Fibroblast of skin of scalp (primary cell): ENCODE measurements around the gene MTCL3.

Experiments used
- DNase-seq: peaks from one replicate; pipeline ENCODE4 v3.0.0-alpha.2; 2013

Gene MTCL3

GRCh38 chr6:127518710-127519468, at the start of gene MTCL3:
MTCL3 (minus strand) TSS chr6:127519335.
- peak; percentile 67 for DNase-seq

DNA sequence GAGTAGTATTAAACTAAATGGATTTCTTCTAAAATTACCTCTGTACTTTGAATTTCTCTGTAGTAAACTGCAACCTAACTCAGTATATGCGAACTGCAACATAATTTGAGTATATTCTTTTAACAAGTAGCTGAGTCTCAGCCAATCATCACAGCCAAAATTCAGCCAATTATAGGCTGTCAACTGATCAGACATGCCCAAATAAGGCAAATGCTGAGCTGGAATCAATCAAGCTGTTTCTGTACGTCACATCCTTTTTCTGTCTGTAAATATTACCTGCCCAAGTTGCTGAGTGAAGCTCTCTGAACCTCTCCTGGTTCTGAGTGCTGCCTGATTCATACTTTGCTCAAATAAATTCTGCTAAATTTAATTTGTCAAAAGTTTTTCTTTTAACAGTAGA, 48.3 kb upstream of the MTCL3 start:
- DNase-seq: no peak

DNA sequence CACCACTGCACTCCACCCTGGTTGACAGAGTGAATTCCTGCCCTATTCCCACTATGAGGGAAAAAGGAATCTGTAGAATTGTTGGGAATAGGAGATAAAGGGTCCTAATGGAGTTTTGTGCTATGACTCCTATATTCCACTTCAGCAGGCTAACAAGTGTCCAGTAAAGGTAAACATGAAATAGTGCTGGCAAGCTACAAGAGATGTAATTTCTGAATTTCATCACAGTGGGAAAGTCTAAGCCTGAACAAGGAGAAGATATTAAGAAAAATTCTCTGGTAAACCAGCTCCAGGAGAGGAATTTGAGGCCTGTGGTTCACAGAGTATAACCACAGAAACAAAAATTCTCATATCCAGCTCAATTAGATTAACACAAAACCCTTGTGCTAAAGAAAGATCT, 47.5 kb upstream of the MTCL3 start:
- peak; percentile 47 for DNase-seq

- no peak for DNase-seq
Measured at GRCh38 chr6:127566119-127566518, 47.0 kb upstream of the MTCL3 start.

DNA sequence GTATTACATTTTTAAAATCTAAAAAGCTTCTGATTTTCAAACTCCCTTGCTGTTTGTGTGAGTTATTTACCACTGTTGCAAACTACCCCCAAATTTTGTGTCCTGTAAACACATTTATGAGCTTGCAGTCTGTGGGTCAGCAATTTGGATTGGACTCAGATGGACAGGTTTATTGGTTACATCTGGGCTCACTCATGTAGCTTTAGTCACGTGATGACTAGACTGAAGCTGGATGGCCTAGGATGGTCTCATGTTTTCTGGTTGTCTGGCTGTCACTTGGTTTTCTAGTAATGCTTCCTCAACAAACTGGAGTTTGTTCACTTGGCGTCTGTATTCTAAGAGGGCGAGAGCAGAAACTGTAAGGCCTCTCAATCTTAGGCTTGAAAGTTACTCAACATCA, 45.6 kb upstream of the MTCL3 start:
- DNase-seq: no peak

- DNase-seq: peak; percentile 19
Measured at GRCh38 chr6:127561660-127562059, 42.5 kb upstream of the MTCL3 start.

DNA sequence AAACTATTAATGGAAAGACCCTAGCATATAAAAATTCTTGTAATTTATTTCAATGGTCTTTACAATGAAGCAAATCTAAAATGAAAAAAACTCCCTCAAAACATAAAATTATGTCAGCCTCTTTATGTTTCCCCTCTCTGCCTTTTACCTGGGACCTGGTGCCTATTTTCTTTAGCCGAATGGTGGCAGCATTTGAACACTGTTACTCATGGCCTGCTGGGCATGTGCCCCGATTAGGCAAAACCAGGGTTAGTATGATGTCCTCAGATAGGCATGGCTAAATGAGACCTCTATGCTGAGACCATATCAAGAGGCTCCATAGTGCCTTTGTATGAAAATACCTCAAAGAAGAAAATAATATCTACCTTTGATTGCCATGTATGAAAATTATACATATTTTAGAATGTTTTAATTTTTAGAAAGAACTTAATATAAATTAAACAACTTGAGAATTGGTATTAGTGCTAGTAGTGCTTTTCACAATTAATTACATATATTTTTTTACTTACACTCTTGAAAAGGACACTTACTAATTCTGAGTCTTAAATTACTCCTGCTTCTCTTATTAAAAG, 35.4 kb upstream of the MTCL3 start:
- peak; percentile 52 for DNase-seq

GRCh38 chr6:127550403-127550802, 31.3 kb upstream of the MTCL3 start:
- peak; percentile 74 for DNase-seq

GRCh38 chr6:127547904-127548649, 28.9 kb upstream of the MTCL3 start:
- peak; percentile 11 for DNase-seq

DNA sequence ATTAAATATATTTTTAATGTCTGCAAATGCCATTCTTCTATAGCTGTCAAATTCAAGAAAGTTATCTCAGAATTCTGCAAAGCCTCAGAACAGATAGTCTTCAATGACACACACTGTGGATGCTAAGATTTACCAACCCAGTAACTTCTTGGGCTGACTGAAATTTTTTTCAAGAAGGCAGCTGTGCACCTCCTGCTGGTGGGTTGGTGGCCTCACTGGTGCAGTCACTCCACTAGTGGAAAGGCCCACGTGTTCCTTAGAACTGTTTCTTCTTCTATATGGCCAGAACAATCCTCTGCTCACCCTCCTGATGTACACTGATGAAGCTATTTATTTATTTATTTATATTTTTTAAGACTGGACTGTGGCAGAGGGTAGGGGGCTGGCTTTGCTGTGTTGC, 28.1 kb upstream of the MTCL3 start:
- DNase-seq: no peak

DNA sequence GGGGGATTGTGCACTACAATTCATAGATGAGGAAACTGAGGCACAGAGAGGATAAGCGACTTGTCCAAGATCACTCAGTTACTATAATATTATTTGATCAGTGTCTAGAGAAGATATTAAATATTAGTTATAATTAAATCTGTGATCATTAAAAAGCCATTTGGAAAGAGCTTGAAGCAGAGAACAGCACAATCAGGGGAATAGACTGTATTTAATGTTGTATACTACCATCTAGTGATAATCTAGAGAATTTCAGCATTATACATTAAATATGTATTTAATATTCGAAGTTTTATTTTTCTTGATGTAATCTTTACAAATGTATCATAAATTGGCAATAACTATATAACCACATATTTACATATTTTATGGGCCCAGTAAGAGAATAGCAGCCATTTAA, 20.1 kb upstream of the MTCL3 start:
- peak; percentile 30 for DNase-seq

DNA sequence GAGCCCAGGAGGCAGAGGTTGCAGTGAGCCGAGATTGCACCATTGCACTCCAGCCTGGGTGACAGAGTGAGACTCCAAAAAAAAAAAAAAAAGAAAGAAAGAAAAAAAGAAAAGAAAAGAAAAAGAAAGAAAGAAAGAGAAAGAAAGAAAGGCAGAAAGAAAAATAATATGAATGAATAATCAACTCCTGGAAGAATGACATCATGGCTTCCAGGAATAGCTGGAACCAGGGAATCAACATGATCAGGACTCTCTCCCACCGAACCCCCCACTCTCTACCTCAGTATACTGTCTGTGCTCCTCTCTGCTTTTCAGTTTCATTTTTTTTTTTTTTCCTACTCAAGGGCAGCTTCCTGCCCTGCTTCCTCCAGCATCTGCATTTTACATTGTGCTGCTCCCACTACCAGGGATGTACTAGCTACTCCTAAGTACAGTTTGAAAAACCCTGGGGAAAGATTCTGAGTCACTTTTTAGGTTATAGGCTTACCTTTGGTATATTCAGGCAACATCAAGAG, 19.7 kb upstream of the MTCL3 start:
- no peak for DNase-seq

GRCh38 chr6:127533736-127534135, 14.6 kb upstream of the MTCL3 start:
- no peak for DNase-seq

- no peak for DNase-seq
Measured at GRCh38 chr6:127533011-127533410, 13.9 kb upstream of the MTCL3 start.

DNA sequence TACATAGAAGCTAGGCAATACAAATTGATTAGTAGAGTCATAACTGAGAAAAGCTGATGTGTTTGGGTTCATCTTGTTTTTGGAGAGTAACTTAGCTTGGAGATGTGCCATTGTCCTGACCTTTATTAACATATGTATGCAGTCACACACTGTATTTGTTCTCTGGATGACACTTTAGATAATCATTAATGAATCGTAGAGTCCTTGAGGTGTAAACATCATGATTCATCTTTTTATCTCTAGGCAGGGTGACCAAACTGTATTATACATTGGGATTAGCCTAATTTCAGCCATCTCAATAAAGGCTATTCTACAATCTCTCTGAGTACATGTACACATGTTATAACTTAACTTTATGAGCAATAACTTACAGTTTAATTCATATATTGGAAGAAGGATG, 3.6 kb upstream of the MTCL3 start:
- DNase-seq: no peak

DNA sequence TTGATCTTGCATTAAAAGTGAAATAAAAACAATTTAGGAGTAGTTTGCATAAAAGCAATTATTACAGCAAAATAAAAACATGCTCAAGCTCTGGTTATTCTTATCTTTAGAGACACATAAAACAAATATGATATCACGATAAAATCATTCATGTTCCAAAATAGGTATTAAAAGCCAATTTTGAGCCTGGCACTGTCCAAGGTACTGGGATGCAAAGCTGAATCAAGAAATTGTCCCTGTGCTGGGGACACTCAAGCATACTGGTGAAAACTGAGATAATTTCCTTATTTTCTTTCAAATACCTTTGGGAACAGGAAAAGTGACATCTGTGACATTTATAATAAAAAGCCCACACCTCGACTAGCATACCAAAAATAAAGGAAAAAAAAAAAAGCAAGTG, 931 bp upstream of the MTCL3 start:
- peak; percentile 36 for DNase-seq

- DNase-seq: no peak
Measured at GRCh38 chr6:127519469-127519785, 292 bp upstream of the MTCL3 start.

DNA sequence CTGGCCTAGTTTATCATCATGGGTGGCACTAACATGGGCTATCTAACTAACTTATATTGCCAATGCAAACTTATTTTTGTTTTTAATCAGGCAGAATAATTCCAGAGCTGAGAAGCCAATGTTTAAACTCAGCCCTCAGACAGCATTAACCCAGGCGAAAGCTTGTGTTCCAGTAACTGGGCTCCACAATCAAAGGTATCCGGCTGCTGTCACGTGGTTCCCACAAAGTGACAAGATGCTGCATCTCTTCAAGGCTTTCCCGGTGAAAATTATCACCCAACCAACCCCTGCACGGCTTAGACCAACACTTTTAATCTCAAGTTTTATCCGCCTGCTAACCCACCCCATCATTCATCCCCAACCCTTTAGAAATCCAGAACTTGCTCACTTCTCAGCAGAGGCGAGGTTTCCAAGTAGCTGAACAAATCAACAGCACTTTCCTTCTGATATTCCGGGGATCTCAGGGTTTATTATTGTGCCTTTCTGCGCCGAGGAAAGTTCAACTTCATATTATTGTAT, 885 bp downstream of the MTCL3 start:
- no peak for DNase-seq

DNA sequence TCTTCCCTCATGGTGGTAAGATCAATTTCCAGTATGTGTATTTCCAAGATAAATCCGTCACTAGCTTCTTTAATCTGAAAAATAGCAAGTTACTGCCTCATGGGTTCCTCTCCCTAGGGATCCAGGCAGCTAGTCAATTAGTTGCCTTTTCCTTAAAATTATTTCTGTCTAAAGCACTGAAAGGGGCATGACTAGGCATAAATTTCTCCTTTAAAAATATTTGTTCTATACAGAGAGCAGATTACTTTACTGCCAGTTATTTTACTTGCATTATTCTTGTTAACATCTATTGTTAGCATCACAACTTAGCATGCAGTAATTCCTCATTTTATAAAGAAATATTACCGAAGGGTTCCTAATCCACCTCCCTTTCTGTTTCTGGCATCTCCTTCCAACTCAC, 1.4 kb downstream of the MTCL3 start:
- no peak for DNase-seq

DNA sequence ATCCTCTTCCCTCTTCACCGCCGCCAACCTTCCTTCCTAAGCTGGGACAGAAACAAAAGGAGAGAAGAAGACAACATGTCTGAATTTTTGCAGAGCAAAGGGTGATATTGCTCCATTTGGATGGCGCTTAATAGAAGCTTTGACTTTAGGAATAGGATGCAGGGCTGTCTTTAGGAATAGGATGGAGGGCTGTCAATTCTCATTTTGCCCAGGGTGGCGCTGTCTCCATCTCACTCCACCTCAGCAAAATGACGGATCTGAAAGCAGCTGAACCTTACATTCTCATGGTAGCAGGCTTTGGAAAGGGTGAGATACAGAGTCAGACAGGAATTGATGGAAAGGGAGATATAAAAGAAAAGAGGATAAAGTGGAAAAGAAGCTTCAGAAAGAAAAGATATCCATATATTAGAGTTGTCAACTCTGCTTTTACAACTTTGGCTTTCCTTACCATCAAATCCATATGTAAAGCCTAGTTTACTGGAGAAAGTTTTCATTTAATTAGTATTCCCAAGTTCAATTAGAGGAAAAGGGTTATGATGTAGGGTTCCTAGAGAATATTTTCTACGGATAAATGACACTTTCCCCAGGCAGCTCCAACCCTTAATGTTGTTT, 2.4 kb downstream of the MTCL3 start:
- peak; percentile 55 for DNase-seq

GRCh38 chr6:127515794-127516661, 3.1 kb downstream of the MTCL3 start:
- peak; percentile 72 for DNase-seq

DNA sequence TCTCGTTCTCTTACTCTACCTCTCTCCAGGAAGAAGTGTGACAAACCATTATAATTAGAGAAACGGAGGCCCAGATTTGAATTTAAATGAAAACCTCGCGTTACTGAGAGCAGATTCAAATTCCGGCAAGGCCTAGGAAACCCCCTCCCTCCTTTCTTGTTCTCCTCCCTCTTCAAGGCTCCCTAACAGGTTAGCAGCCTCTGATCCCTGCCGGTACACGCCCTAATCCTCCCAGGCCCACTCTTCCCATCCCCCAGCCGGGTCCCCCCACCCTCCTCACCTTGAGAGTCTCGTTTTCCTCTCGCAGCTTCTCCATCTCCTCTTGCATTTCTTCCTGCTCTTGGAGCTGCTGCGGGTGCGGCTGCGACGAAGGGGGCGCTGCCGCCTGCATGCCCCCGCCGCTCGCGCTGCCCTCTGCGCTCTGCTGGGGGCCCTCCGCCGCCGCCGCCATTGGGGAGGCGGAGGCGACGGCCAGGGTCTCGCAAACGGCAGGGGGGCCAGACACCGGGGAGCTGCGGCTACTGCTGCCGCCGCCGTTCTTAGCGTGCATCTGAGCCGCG, 3.8 kb downstream of the MTCL3 start:
- no peak for DNase-seq
